ENCODE data around the gene CNGB1. TPM values are rescaled to one million over a fixed set of nuclear protein-coding genes. Genes with fewer than 3 reads are reported as not detected.

CNGB1 gene
- total RNA-seq, 4 donors from 2014 or later, result 0.14 to 1.9 (median 0.87) TPM

DNA sequence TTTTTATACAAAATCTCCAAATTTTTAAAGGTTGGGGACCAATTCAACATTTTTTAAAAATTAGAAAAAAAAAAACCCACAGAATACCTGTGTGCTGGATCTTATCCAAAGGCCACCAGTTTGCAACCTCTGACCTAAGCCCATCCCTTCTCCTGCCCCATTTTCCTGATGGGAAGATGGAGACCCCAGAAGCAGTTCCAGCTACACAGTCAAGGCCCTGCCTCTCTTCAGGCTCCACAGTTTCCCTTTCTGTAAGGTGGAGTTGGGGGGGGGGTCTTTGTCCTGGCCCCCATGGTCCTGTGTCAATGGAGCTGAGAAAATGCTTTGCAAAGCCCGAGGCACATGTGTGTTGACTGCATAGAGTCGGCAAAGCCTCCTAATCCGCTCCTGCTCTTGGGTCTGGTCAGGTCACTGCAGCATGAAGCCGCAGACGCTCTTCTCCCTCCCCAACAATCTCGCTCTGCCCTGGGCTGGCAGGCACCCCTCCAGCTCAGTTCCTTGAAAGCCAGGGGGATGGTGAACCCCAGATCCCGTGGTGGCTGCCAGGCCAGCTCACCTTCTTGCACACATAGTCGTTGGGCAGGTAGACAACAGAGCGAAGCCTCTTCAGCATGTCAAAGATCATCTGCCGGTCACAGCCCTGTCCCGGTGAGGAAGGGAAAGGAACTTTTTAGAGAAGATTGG is 70.0 kb downstream of the CNGB1 start:
- Histone ChIP-seq H3K36me3 (no peaks in the 10 kb centered on the region), H3K4me1 (no peaks in the 10 kb centered on the region), H3K9me3 (no peaks in the 10 kb centered on the region), H3K27me3 (peaks cover 40% of the 10 kb centered on the region), H3K27ac (no peak overlapping the region), H3K4me3 (no peak overlapping the region)
- 65 to 75% methylated on average over 2 to 9 of the region's 11 CpGs for WGBS, 2 donors (ENCODE audit: low coverage in 1 of 2)
- DNase-seq, result no peak
- TF ChIP-seq EP300 (IDR thresholded peaks at IDR 0.05; ENCODE audit: low read depth), result no peak
- intact Hi-C loops (cut with DNase I; ENCODE audit: low total_unique reads), result loop anchor here (2.0 kb wide), 1 partner anchor 104 kb away; no protein-coding TSS in a partner anchor
- in situ Hi-C loops (cut with MboI; ENCODE audit: low pct_ligation_motif_present in 1 of 4, low pct_unique_long_range_greater_than_20kb in 1 of 4, low sequenced_read_pairs in 3 of 4), result loop anchor here in 1 of 4 donors (25.0 kb wide), 1 partner anchor 211 kb away; no protein-coding TSS in a partner anchor

DNA sequence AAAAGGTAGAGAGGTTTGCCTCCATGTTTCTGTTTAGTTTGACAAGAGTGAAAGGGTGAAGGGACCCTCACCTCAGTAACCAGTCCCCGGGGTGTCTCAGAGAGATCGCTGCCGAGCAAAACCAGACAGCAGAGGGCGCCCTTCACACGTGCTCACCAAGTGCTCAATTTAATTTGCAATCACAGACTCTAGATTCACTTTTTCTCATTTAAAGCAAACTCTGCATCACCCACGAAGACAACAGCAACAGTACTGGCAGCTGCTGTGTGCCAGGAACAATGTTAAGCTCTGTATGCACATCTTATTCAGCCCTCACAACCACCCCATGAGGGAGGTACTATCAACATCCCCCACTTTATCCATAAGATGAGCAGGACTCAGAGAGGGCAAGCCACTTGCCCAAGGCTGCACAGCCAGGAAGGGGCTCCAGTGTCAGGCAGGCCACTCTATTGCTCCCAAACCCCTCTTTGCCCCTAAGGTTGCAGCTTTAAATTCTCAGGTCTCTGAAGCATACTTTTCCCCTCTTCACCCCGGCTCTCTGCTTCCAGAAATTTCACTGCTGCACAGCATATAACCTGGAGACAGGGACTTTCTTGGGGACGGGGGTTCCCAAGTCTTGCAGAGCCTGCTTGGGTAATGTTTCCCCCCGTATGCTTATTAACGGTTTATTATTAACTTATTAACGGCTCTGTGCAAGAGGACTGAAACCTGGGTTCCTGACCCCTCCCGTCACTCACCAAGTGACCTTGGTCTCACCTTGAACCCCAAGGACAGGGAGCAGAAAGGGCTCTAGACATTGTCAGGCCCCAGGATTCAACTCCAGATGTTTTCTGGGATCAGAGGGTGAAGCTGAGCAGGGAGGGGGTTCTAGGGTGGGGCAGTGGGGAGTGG is 70.9 kb downstream of the CNGB1 start:
- intact Hi-C loops (cut with DNase I; ENCODE audit: low total_unique reads), result loop anchor here (2.0 kb wide), 1 partner anchor 105 kb away; no protein-coding TSS in a partner anchor
- H3K27ac ChIP-seq, result no peak overlapping the region
- H3K36me3 ChIP-seq, result no peaks in the 10 kb centered on the region
- in situ Hi-C loops (cut with MboI; ENCODE audit: low pct_ligation_motif_present in 1 of 4, low pct_unique_long_range_greater_than_20kb in 1 of 4, low sequenced_read_pairs in 3 of 4), result loop anchor here in 3 of 4 donors (5.0 to 25.0 kb wide), 3 partner anchors 102 to 212 kb away; partner anchors contain the start of genes USB1 (in 3 of the 3) and ZNF319 (in 3 of the 3)
- 0 to 30% methylated on average over 6 to 12 of the region's 12 CpGs for WGBS, 2 donors (ENCODE audit: low coverage in 1 of 2)
- DNase-seq, result peak; percentile 76
- H3K9me3 ChIP-seq, result no peaks in the 10 kb centered on the region
- no peak overlapping the region for H3K4me3 ChIP-seq
- no peaks in the 10 kb centered on the region for H3K4me1 ChIP-seq
- TF ChIP-seq CTCF (IDR thresholded peaks at IDR 0.05) (peak; percentile 79 to 88 (median 83)), POLR2AphosphoS5 (IDR thresholded peaks at IDR 0.05) (no peak)
- H3K27me3 ChIP-seq, result peaks cover 35% of the 10 kb centered on the region

DNA sequence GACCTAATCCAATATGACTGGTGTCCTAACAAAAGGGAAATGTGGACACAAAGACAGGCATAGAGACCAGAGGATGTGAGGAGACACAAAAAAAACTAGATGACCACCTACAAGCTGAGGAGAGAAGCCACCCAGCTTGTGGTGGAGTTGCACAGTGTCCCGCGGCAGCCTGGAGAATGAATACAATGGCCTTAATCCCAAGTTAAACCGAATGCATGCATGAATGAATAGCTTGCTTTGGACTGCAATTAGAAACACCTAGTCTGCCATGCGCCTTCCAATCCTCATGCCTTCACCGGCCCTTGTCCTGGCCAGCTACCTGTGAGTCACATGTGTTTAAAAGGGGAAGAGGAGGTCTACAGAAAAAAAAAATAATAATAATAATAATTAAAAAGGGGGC is 72.0 kb downstream of the CNGB1 start:
- H3K36me3 ChIP-seq, result no peaks in the 10 kb centered on the region
- in situ Hi-C loops (cut with MboI; ENCODE audit: low pct_ligation_motif_present in 1 of 4, low pct_unique_long_range_greater_than_20kb in 1 of 4, low sequenced_read_pairs in 3 of 4), result loop anchor here in 3 of 4 donors (5.0 to 10.0 kb wide), 2 partner anchors 103 to 106 kb away; partner anchors contain the start of genes USB1 (in 3 of the 3) and ZNF319 (in 3 of the 3)
- intact Hi-C loops (cut with DNase I; ENCODE audit: low total_unique reads), result no loop called here
- no peak for TF ChIP-seq POLR2A (IDR thresholded peaks at IDR 0.05)
- no peak for TF ChIP-seq POLR2AphosphoS5 (IDR thresholded peaks at IDR 0.05)
- no peak for TF ChIP-seq CTCF (IDR thresholded peaks at IDR 0.05)
- TF ChIP-seq EP300 (IDR thresholded peaks at IDR 0.05; ENCODE audit: low read depth), result no peak
- 47 to 56% methylated on average over 3 to 5 of the region's 5 CpGs for WGBS, 2 donors (ENCODE audit: low coverage in 1 of 2)
- peaks cover 31% of the 10 kb centered on the region for H3K27me3 ChIP-seq
- H3K4me1 ChIP-seq, result peaks cover 0 to 9% (median 7%) of the 10 kb centered on the region in 4 donors
- no peak overlapping the region for H3K27ac ChIP-seq
- H3K4me3 ChIP-seq, result no peak overlapping the region
- no peaks in the 10 kb centered on the region for H3K9me3 ChIP-seq
- DNase-seq, result no peak

- intact Hi-C loops (cut with DNase I; ENCODE audit: low total_unique reads) (no loop called here), in situ Hi-C loops (cut with MboI; ENCODE audit: low pct_ligation_motif_present in 1 of 4, low pct_unique_long_range_greater_than_20kb in 1 of 4, low sequenced_read_pairs in 3 of 4) (loop anchor here in 3 of 4 donors (5.0 to 10.0 kb wide), 2 partner anchors 104 to 107 kb away; partner anchors contain the start of genes USB1 (in 3 of the 3) and ZNF319 (in 3 of the 3))
- TF ChIP-seq CTCF (IDR thresholded peaks at IDR 0.05), result no peak
- TF ChIP-seq POLR2AphosphoS5 (IDR thresholded peaks at IDR 0.05), result no peak
- no peak for TF ChIP-seq EP300 (IDR thresholded peaks at IDR 0.05; ENCODE audit: low read depth)
- no peak for TF ChIP-seq POLR2A (IDR thresholded peaks at IDR 0.05)
- WGBS, 2 donors (ENCODE audit: low coverage in 1 of 2), result 70% methylated on average over 4 of the region's 4 CpGs; no CpG with 5 or more reads in 1 of the 2 donors
- Histone ChIP-seq H3K9me3 (no peaks in the 10 kb centered on the region), H3K27me3 (peaks cover 23% of the 10 kb centered on the region), H3K36me3 (no peaks in the 10 kb centered on the region), H3K27ac (no peak overlapping the region), H3K4me1 (peaks cover 0 to 11% (median 9%) of the 10 kb centered on the region in 4 donors), H3K4me3 (no peak overlapping the region)
- DNase-seq, result no peak
Measured at GRCh38 chr16:57897996-57898395, 72.9 kb downstream of the CNGB1 start.
